Adrenal gland (tissue), 12 donors: Measurements from ENCODE around the gene TRAPPC8. TPM values are rescaled to one million over a fixed set of nuclear protein-coding genes. Genes with fewer than 3 reads are reported as not detected.

Experiments used
- DNase-seq, 7 donors: peaks; one replicate each; pipeline ENCODE4 v3.0.0-alpha.2; 2019 to 2020
- H3K27ac ChIP-seq, 5 donors: fragments of 200-600 bp; sonication (generic) in 4 of 5; 1 replicate in 3 of 5; 2 replicates in 2 of 5; pipeline versions ENCODE4 v1.5.1 to v1.8.0; 2016 to 2020; ENCODE audit warnings: mild to moderate bottlenecking in 1 of 5
- H3K27me3 ChIP-seq: fragments of 200-600 bp; 2 replicates; pipeline ENCODE4 v1.8.0; 2021
- H3K36me3 ChIP-seq, 2 donors: fragments of 200-600 bp; replicated peaks in 1 of 2; 1 replicate in 1 of 2; 2 replicates in 1 of 2; pipeline versions ENCODE4 v1.5.1 to v1.8.0; 2018 to 2022
- H3K4me1 ChIP-seq, 2 donors: fragments of 200-600 bp; replicated peaks in 1 of 2; 1 replicate in 1 of 2; 2 replicates in 1 of 2; pipeline versions ENCODE4 v1.5.1 to v1.8.0; 2018 to 2021
- H3K4me3 ChIP-seq, 4 donors: fragments of 200-600 bp; sonication (generic) in 3 of 4; one replicate each; pipeline ENCODE4 v1.5.1; 2016 to 2018
- H3K9me3 ChIP-seq, 3 donors: fragments of 200-600 bp; sonication (generic) in 1 of 3; replicated peaks in 1 of 3; 1 replicate in 2 of 3; 2 replicates in 1 of 3; pipeline versions ENCODE4 v1.5.1 to v1.8.0; 2016 to 2021
- CTCF ChIP-seq, 6 experiments: fragments of 450-650 bp in 4 of 6; fragments of 200-600 bp in 2 of 6; sonication (generic) in 1 of 6; IDR thresholded peaks; 1 replicate in 5 of 6; 2 replicates in 1 of 6; pipeline versions ENCODE4 v1.5.1 to v1.8.0; 2016 to 2021; ENCODE audit warnings: antibody characterized with exemption in 6 of 6, mild to moderate bottlenecking in 2 of 6, moderate library complexity in 1 of 6
- POLR2A ChIP-seq, 2 donors: fragments of 450-650 bp; IDR thresholded peaks; one replicate each; pipeline ENCODE4 v1.6.1; 2017; ENCODE audit warnings: antibody characterized with exemption in 2 of 2, mild to moderate bottlenecking in 2 of 2, moderate library complexity in 1 of 2
- WGBS, 4 donors: extraction: QIAGEN DNeasy Blood & Tissue Kit in 2 of 4; methylation state at CpG; one replicate each; pipeline versions ENCODE4 v1.1.5 to v1.1.7; 2013 to 2017; 5-methylcytosine and 5-hydroxymethylcytosine counted together
- intact Hi-C, 2 donors: fragments of 100-400 bp; cut with DNase I; formaldehyde crosslinking; loops; one replicate each; pipeline versions ENCODE4 v1.14.1 to v1.15.0; 2022 to 2023
- polyA plus RNA-seq, 3 donors: library from polyadenylated mRNA; stranded (reverse); fragments of 200-250 nt in 2 of 3; fragments of 350-450 nt in 1 of 3; fragmentation: Illumina TruSeq in 1 of 3; extraction: RNeasy Lipid Tissue Mini Kit (QIAGEN cat#74804) in 1 of 3; gene quantifications; one replicate each; pipeline ENCODE4 v1.2.3, GENCODE V29; 2013 to 2014
- total RNA-seq, 9 donors: library from RNA; depleted of rRNA in 4 of 9; stranded (reverse); fragments of >200 nt in 4 of 9; fragments of 120-200 nt in 1 of 9; fragmentation: NEBNext Ultra II Directional in 1 of 9; extraction: Animal tissue kit (Norgen Biotek cat#: 25700) in 1 of 9; gene quantifications; one replicate each; pipeline versions ENCODE4 v1.1.0 to v1.2.4, GENCODE V29; 2013 to 2023
- donor health status: healthy with polysubstance abuse.
- donor health status: Bipolar disorder and iron deficiency.
- donor health status: DM: yes; HTN: yes; CAD: no.
- donor health status: DM: no; HTN: no; CAD: no.
- donor health status: DM: no; HTN: no; CAD: no.
- donor health status: DM: yes; HTN: yes; CAD: no.

Gene TRAPPC8
- total and polyA plus RNA-seq, 12 donors, result 12.8 to 69.6 (median 43.1) TPM

- no peaks in the 10 kb centered on the region for H3K4me1 ChIP-seq
- H3K9me3 ChIP-seq, result no peaks in the 10 kb centered on the region
- H3K4me3 ChIP-seq, result no peak overlapping the region
- no peak for DNase-seq
- 81 to 90% (median 88%) methylated on average over 2 of the region's 2 CpGs for WGBS, 4 donors
- H3K36me3 ChIP-seq, result no peaks in the 10 kb centered on the region
- intact Hi-C loops, result no loop called here
- no peaks in the 10 kb centered on the region for H3K27me3 ChIP-seq
- H3K27ac ChIP-seq, result no peak overlapping the region
- TF ChIP-seq POLR2A (IDR thresholded peaks at IDR 0.05) (no peak), CTCF (IDR thresholded peaks at IDR 0.05) (no peak)
Observed at GRCh38 chr18:31795747-31796146, 147.2 kb downstream of the TRAPPC8 start.

GRCh38 chr18:31793531-31793930 lies 149.4 kb downstream of the TRAPPC8 start:
- Histone ChIP-seq H3K27ac (no peak overlapping the region), H3K9me3 (no peaks in the 10 kb centered on the region), H3K4me1 (no peaks in the 10 kb centered on the region), H3K27me3 (no peaks in the 10 kb centered on the region), H3K4me3 (no peak overlapping the region), H3K36me3 (no peaks in the 10 kb centered on the region)
- no peak for DNase-seq
- intact Hi-C loops, result no loop called here
- TF ChIP-seq POLR2A (IDR thresholded peaks at IDR 0.05) (no peak), CTCF (IDR thresholded peaks at IDR 0.05) (no peak)

- Histone ChIP-seq H3K4me3 (no peak overlapping the region), H3K4me1 (no peaks in the 10 kb centered on the region), H3K27me3 (no peaks in the 10 kb centered on the region), H3K36me3 (no peaks in the 10 kb centered on the region), H3K9me3 (no peaks in the 10 kb centered on the region), H3K27ac (no peak overlapping the region)
- TF ChIP-seq CTCF (IDR thresholded peaks at IDR 0.05) (no peak), POLR2A (IDR thresholded peaks at IDR 0.05) (no peak)
- 85 to 92% (median 88%) methylated on average over 2 of the region's 2 CpGs for WGBS, 4 donors
- DNase-seq, result no peak
- intact Hi-C loops, result no loop called here
Observed at GRCh38 chr18:31792580-31792911, 150.4 kb downstream of the TRAPPC8 start.

GRCh38 chr18:31791817-31792579 lies 150.9 kb downstream of the TRAPPC8 start:
- no peaks in the 10 kb centered on the region for H3K9me3 ChIP-seq
- no peak for TF ChIP-seq CTCF (IDR thresholded peaks at IDR 0.05)
- no peak for TF ChIP-seq POLR2A (IDR thresholded peaks at IDR 0.05)

More at GRCh38 chr18:31791817-31792579, 150.9 kb downstream of the TRAPPC8 start:
- Histone ChIP-seq H3K4me3 (no peak overlapping the region), H3K27me3 (no peaks in the 10 kb centered on the region), H3K4me1 (no peaks in the 10 kb centered on the region), H3K36me3 (no peaks in the 10 kb centered on the region), H3K27ac (no peak overlapping the region)
- no peak for DNase-seq
- intact Hi-C loops, result no loop called here
- WGBS, 4 donors, result 70 to 87% (median 85%) methylated on average over 6 of the region's 6 CpGs
